ENCODE data around the gene NOTO.

The NOTO gene

GRCh38 chr2:73185965-73186364, 16.4 kb upstream of the NOTO start:
- Histone ChIP-seq H3K9me3 (ENCODE audit: control insufficient read depth, insufficient read depth, low read depth, low read length) (no peaks in the 10 kb centered on the region), H3K27ac (ENCODE audit: extremely low read depth, low read depth, low read length) (no peak overlapping the region), H3K36me3 (ENCODE audit: control insufficient read depth in 2 of 2, insufficient read depth in 1 of 2, low read length in 2 of 2) (no peaks in the 10 kb centered on the region), H3K4me3 (ENCODE audit: low read depth, low read length) (no peak overlapping the region), H3K4me1 (ENCODE audit: control insufficient read depth, insufficient read depth, low read length) (no peaks in the 10 kb centered on the region)
- POLR2A ChIA-PET = no interaction called here
- CTCF ChIA-PET = interaction anchor here (0.7 to 1.5 kb wide), 3 partner anchors 9 to 100 kb away, joined by 3 to 9 read pairs (median 4); no protein-coding TSS in a partner anchor
- TF ChIP-seq RBAK (tag by site-specific recombination; IDR thresholded peaks at IDR 0.05) (no peak), FEZF1 (tag by site-specific recombination; IDR thresholded peaks at IDR 0.05) (no peak), ZNF610 (tag by site-specific recombination; IDR thresholded peaks at IDR 0.05; ENCODE audit: borderline replicate concordance) (no peak), SCRT1 (tag by site-specific recombination; IDR thresholded peaks at IDR 0.05; ENCODE audit: borderline replicate concordance) (no peak), ZNF202 (tag by site-specific recombination; IDR thresholded peaks at IDR 0.05; ENCODE audit: borderline replicate concordance) (no peak), SETDB1 (IDR thresholded peaks at IDR 0.05; ENCODE audit: insufficient read length, low read length) (no peak)

- POLR2A ChIA-PET = no interaction called here
Measured at GRCh38 chr2:73187549-73187948, 14.8 kb upstream of the NOTO start.

DNA sequence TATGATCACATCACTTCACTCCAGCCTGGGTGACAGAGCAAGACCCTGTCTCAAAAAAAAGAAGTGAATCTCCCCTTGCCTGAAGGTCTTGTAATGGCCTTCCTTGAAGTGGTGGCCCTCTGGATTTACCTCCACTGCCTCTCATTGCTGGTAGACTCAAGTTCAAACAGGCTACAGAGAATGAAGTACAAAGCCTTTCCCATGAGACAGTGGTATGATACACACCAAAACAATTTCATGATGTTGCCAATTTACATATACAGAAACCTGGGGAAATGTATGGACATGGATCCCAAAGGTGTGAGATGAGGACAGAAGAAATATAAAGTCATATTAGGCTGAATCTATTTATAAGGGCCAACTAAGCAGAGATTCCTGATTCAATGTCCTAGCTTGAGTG, 4.8 kb upstream of the NOTO start:
- TF ChIP-seq, protein P1, sequence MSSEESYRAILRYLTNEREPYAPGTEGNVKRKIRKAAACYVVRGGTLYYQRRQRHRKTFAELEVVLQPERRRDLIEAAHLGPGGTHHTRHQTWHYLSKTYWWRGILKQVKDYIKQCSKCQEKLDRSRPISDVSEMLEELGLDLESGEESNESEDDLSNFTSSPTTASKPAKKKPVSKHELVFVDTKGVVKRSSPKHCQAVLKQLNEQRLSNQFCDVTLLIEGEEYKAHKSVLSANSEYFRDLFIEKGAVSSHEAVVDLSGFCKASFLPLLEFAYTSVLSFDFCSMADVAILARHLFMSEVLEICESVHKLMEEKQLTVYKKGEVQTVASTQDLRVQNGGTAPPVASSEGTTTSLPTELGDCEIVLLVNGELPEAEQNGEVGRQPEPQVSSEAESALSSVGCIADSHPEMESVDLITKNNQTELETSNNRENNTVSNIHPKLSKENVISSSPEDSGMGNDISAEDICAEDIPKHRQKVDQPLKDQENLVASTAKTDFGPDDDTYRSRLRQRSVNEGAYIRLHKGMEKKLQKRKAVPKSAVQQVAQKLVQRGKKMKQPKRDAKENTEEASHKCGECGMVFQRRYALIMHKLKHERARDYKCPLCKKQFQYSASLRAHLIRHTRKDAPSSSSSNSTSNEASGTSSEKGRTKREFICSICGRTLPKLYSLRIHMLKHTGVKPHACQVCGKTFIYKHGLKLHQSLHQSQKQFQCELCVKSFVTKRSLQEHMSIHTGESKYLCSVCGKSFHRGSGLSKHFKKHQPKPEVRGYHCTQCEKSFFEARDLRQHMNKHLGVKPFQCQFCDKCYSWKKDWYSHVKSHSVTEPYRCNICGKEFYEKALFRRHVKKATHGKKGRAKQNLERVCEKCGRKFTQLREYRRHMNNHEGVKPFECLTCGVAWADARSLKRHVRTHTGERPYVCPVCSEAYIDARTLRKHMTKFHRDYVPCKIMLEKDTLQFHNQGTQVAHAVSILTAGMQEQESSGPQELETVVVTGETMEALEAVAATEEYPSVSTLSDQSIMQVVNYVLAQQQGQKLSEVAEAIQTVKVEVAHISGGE (tag by site-specific recombination; conservative IDR thresholded peaks at IDR 0.05; ENCODE audit: low read depth) = no peak
- TF ChIP-seq AEBP2 (tag by site-specific recombination; IDR thresholded peaks at IDR 0.05; ENCODE audit: borderline replicate concordance) (no peak), ZNF600 (tag by site-specific recombination; IDR thresholded peaks at IDR 0.05) (no peak), ZNF16 (tag by site-specific recombination; IDR thresholded peaks at IDR 0.05; ENCODE audit: low read depth) (no peak), ZSCAN16 (tag by site-specific recombination; IDR thresholded peaks at IDR 0.05) (no peak), ZNF184 (tag by site-specific recombination; IDR thresholded peaks at IDR 0.05) (no peak), PBX3 (CRISPR knock-in tag; IDR thresholded peaks at IDR 0.05) (no peak), HOXD13 (CRISPR knock-in tag; IDR thresholded peaks at IDR 0.05; ENCODE audit: borderline replicate concordance) (no peak), ZNF19 (tag by site-specific recombination; IDR thresholded peaks at IDR 0.05; ENCODE audit: low read depth) (no peak), ZNF658 (tag by site-specific recombination; IDR thresholded peaks at IDR 0.05) (no peak), ZBTB7A (tag by site-specific recombination; IDR thresholded peaks at IDR 0.05; ENCODE audit: low read depth) (no peak)
- no peaks in the 10 kb centered on the region for H3K9me3 ChIP-seq (ENCODE audit: control insufficient read depth, insufficient read depth, low read depth, low read length)
- CTCF ChIA-PET = interaction anchor here (1.8 kb wide), 1 partner anchor 20 kb away, joined by 9 read pairs; no protein-coding TSS in a partner anchor
- no peak overlapping the region for H3K4me3 ChIP-seq (ENCODE audit: low read depth, low read length)
- no peaks in the 10 kb centered on the region for H3K36me3 ChIP-seq (ENCODE audit: control insufficient read depth in 2 of 2, insufficient read depth in 1 of 2, low read length in 2 of 2)
- no peaks in the 10 kb centered on the region for H3K4me1 ChIP-seq (ENCODE audit: control insufficient read depth, insufficient read depth, low read length)
- no peak overlapping the region for H3K27ac ChIP-seq (ENCODE audit: extremely low read depth, low read depth, low read length)
- POLR2A ChIA-PET = interaction anchor here (0.7 kb wide), 1 partner anchor 13 kb away, joined by 4 read pairs; no protein-coding TSS in a partner anchor

More at GRCh38 chr2:73187549-73187948, 14.8 kb upstream of the NOTO start:
- Histone ChIP-seq H3K4me3 (ENCODE audit: low read depth, low read length) (no peak overlapping the region), H3K9me3 (ENCODE audit: control insufficient read depth, insufficient read depth, low read depth, low read length) (no peaks in the 10 kb centered on the region), H3K4me1 (ENCODE audit: control insufficient read depth, insufficient read depth, low read length) (no peaks in the 10 kb centered on the region), H3K36me3 (ENCODE audit: control insufficient read depth in 2 of 2, insufficient read depth in 1 of 2, low read length in 2 of 2) (no peaks in the 10 kb centered on the region), H3K27ac (ENCODE audit: extremely low read depth, low read depth, low read length) (no peak overlapping the region)
- CTCF ChIA-PET = interaction anchor here (0.5 to 4.0 kb wide), 4 partner anchors 8 to 295 kb away, joined by 3 to 23 read pairs (median 6); no protein-coding TSS in a partner anchor
- TF ChIP-seq, protein P2, sequence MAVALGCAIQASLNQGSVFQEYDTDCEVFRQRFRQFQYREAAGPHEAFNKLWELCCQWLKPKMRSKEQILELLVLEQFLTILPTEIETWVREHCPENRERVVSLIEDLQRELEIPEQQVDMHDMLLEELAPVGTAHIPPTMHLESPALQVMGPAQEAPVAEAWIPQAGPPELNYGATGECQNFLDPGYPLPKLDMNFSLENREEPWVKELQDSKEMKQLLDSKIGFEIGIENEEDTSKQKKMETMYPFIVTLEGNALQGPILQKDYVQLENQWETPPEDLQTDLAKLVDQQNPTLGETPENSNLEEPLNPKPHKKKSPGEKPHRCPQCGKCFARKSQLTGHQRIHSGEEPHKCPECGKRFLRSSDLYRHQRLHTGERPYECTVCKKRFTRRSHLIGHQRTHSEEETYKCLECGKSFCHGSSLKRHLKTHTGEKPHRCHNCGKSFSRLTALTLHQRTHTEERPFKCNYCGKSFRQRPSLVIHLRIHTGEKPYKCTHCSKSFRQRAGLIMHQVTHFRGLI (tag by site-specific recombination; IDR thresholded peaks at IDR 0.05) = no peak
- TF ChIP-seq ZNF529 (tag by site-specific recombination; IDR thresholded peaks at IDR 0.05; ENCODE audit: insufficient replicate concordance) = no peak
- no peak for TF ChIP-seq ZFP3 (tag by site-specific recombination; IDR thresholded peaks at IDR 0.05; ENCODE audit: low read depth)
- TF ChIP-seq ZNF514 (tag by site-specific recombination; IDR thresholded peaks at IDR 0.05) = no peak
- TF ChIP-seq KLF8 (tag by site-specific recombination; IDR thresholded peaks at IDR 0.05) = no peak
- TF ChIP-seq ZNF664 (tag by site-specific recombination; IDR thresholded peaks at IDR 0.05) = no peak
- TF ChIP-seq ZNF510 (tag by site-specific recombination; IDR thresholded peaks at IDR 0.05; ENCODE audit: insufficient replicate concordance) = no peak

Data from HEK293 (cell line).